ENCODE results near the gene RAB20.

- TF ChIP-seq CTCF (conservative IDR thresholded peaks at IDR 0.05; ENCODE audit: low read depth, low read length) (no peak), EZH2 (IDR thresholded peaks at IDR 0.05; ENCODE audit: borderline replicate concordance, low read depth, low read length, poor library complexity, severe bottlenecking) (no peak)
Measured at GRCh38 chr13:110528911-110529310, 32.6 kb downstream of the RAB20 start.
